Liver (tissue), 9 donors: ENCODE measurements around the gene SLC24A4. TPM values are rescaled to one million over a fixed set of nuclear protein-coding genes. Genes with fewer than 3 reads are reported as not detected.

Experiments
- DNase-seq: peaks from one replicate; pipeline ENCODE4 v3.0.0-alpha.2; 2017; ENCODE audit warnings: low spot score
- H3K27ac ChIP-seq, 2 donors: one replicate each; pipeline ENCODE4 v1.7.0; 2013; ENCODE audit warnings: inconsistent platforms in 2 of 2, low read length in 2 of 2, control low read depth in 1 of 2, low read depth in 1 of 2, mild to moderate bottlenecking in 1 of 2
- H3K27me3 ChIP-seq, 4 donors: one replicate each; pipeline versions ENCODE4 v1.6.1 to v1.7.0; 2013; ENCODE audit warnings: low read length in 3 of 4, inconsistent platforms in 1 of 4, mild to moderate bottlenecking in 1 of 4, moderate library complexity in 1 of 4; ENCODE audit not compliant: control insufficient read depth in 4 of 4, insufficient read depth in 4 of 4
- H3K36me3 ChIP-seq, 4 donors: one replicate each; pipeline versions ENCODE4 v1.6.1 to v1.7.0; 2013; ENCODE audit warnings: low read length in 3 of 4, mild to moderate bottlenecking in 3 of 4, low read depth in 1 of 4, moderate library complexity in 1 of 4; ENCODE audit not compliant: control insufficient read depth in 4 of 4, insufficient read depth in 3 of 4
- H3K4me1 ChIP-seq, 4 donors: one replicate each; pipeline versions ENCODE4 v1.6.1 to v1.7.0; 2013; ENCODE audit warnings: low read length in 3 of 4, mild to moderate bottlenecking in 3 of 4, moderate library complexity in 1 of 4; ENCODE audit not compliant: control insufficient read depth in 4 of 4, insufficient read depth in 4 of 4
- H3K4me3 ChIP-seq, 3 donors: one replicate each; pipeline versions ENCODE4 v1.6.1 to v1.7.0; 2013; ENCODE audit warnings: low read length in 3 of 3, control low read depth in 1 of 3, low read depth in 1 of 3, mild to moderate bottlenecking in 1 of 3
- H3K9ac ChIP-seq, 2 donors: one replicate each; pipeline ENCODE4 v1.7.0; 2013; ENCODE audit warnings: low read length in 2 of 2, mild to moderate bottlenecking in 2 of 2, moderate library complexity in 2 of 2, control low read depth in 1 of 2, low read depth in 1 of 2
- H3K9me3 ChIP-seq, 4 donors: one replicate each; pipeline versions ENCODE4 v1.6.1 to v1.7.0; 2013; ENCODE audit warnings: low read length in 3 of 4; ENCODE audit not compliant: control insufficient read depth in 4 of 4
- CTCF ChIP-seq: fragments of 150-350 bp; IDR thresholded peaks from 2 replicates; pipeline ENCODE4 v1.5.1; 2017; ENCODE audit warnings: improper control_type of control experiment, low read depth, low read length; ENCODE audit not compliant: missing input control
- EGR1 ChIP-seq, 2 donors: IDR thresholded peaks; 2 replicates each; pipeline ENCODE4 v1.6.1; 2016 to 2018; ENCODE audit warnings: antibody characterized with exemption in 2 of 2, low read depth in 2 of 2
- HNF4A ChIP-seq, 2 donors: conservative IDR thresholded peaks; 2 replicates each; pipeline ENCODE4 v1.6.1; 2016; ENCODE audit warnings: antibody characterized with exemption in 2 of 2, mild to moderate bottlenecking in 2 of 2
- HNF4G ChIP-seq: IDR thresholded peaks from 2 replicates; pipeline ENCODE4 v1.6.1; 2016; ENCODE audit warnings: antibody characterized with exemption
- JUND ChIP-seq, 2 donors: IDR thresholded peaks; 2 replicates each; pipeline ENCODE4 v1.6.1; 2016; ENCODE audit warnings: antibody characterized with exemption in 2 of 2
- NR2F2 ChIP-seq: IDR thresholded peaks from 2 replicates; pipeline ENCODE4 v1.6.1; 2016; ENCODE audit warnings: antibody characterized with exemption
- RAD21 ChIP-seq, 2 donors: IDR thresholded peaks; 2 replicates each; pipeline ENCODE4 v1.6.1; 2016; ENCODE audit warnings: antibody characterized with exemption in 2 of 2, mild to moderate bottlenecking in 2 of 2
- RXRA ChIP-seq, 2 donors: IDR thresholded peaks; 2 replicates each; pipeline ENCODE4 v1.6.1; 2017 to 2018; ENCODE audit warnings: antibody characterized with exemption in 2 of 2, mild to moderate bottlenecking in 1 of 2
- SP1 ChIP-seq: IDR thresholded peaks from 2 replicates; pipeline ENCODE4 v1.6.1; 2018; ENCODE audit warnings: antibody characterized with exemption, mild to moderate bottlenecking
- TAF1 ChIP-seq: conservative IDR thresholded peaks from 2 replicates; pipeline ENCODE4 v1.6.1; 2016; ENCODE audit warnings: antibody characterized with exemption, mild to moderate bottlenecking
- YY1 ChIP-seq: IDR thresholded peaks from 2 replicates; pipeline ENCODE4 v1.6.1; 2016; ENCODE audit warnings: antibody characterized with exemption, mild to moderate bottlenecking
- WGBS: extraction: QIAGEN DNeasy Blood & Tissue Kit; methylation state at CpG from one replicate; pipeline ENCODE4 v1.1.7; 2013; 5-methylcytosine and 5-hydroxymethylcytosine counted together
- polyA plus RNA-seq, 2 donors: library from polyadenylated mRNA; stranded (reverse) in 1 of 2; unstranded in 1 of 2; fragments of 200-250 nt in 1 of 2; fragments of >200 nt in 1 of 2; fragmentation: Nextera tagmentation in 1 of 2; extraction: Ambion mirVana in 1 of 2; gene quantifications; one replicate each; pipeline versions ENCODE4 v1.2.1 to v1.2.3, GENCODE V29; 2013 to 2015
- total RNA-seq, 2 donors: library from RNA; depleted of rRNA; stranded (reverse); fragments of >200 nt; gene quantifications; one replicate each; pipeline ENCODE4 v1.2.3, GENCODE V29; 2014
- TF ChIP-seq, protein P1 (sequence below): IDR thresholded peaks from 2 replicates; pipeline ENCODE4 v1.6.1; 2016; ENCODE audit warnings: antibody characterized with exemption
- TF ChIP-seq, protein P2 (sequence below): IDR thresholded peaks from 2 replicates; pipeline ENCODE4 v1.6.1; 2016; ENCODE audit warnings: antibody characterized with exemption, mild to moderate bottlenecking
- donor health status: healthy.
- donor health status: healthy.
- donor health status: healthy.
- donor health status: healthy.
- donor health status: healthy.

The SLC24A4 gene
- total and polyA plus RNA-seq, 4 donors = 0.06 to 0.23 (median 0.12) TPM

GRCh38 chr14:92516344-92516965 lies 193.5 kb downstream of the SLC24A4 start:
- DNase-seq = no peak
- Histone ChIP-seq H3K27ac (no peak overlapping the region), H3K4me3 (no peak overlapping the region), H3K4me1 (peaks cover 0 to 34% (median 17%) of the 10 kb centered on the region in 4 donors), H3K9ac (no peak overlapping the region), H3K9me3 (no peaks in the 10 kb centered on the region), H3K27me3 (no peaks in the 10 kb centered on the region), H3K36me3 (no peaks in the 10 kb centered on the region)
- no peak for TF ChIP-seq SP1
- TF ChIP-seq RAD21 (IDR thresholded peaks at IDR 0.05) = no peak
- TF ChIP-seq CTCF = no peak
- no peak for TF ChIP-seq HNF4G
- no peak for TF ChIP-seq YY1
- TF ChIP-seq, protein P1, sequence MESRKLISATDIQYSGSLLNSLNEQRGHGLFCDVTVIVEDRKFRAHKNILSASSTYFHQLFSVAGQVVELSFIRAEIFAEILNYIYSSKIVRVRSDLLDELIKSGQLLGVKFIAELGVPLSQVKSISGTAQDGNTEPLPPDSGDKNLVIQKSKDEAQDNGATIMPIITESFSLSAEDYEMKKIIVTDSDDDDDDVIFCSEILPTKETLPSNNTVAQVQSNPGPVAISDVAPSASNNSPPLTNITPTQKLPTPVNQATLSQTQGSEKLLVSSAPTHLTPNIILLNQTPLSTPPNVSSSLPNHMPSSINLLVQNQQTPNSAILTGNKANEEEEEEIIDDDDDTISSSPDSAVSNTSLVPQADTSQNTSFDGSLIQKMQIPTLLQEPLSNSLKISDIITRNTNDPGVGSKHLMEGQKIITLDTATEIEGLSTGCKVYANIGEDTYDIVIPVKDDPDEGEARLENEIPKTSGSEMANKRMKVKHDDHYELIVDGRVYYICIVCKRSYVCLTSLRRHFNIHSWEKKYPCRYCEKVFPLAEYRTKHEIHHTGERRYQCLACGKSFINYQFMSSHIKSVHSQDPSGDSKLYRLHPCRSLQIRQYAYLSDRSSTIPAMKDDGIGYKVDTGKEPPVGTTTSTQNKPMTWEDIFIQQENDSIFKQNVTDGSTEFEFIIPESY = no peak
- no peak for TF ChIP-seq JUND (IDR thresholded peaks at IDR 0.05)
- TF ChIP-seq, protein P2, sequence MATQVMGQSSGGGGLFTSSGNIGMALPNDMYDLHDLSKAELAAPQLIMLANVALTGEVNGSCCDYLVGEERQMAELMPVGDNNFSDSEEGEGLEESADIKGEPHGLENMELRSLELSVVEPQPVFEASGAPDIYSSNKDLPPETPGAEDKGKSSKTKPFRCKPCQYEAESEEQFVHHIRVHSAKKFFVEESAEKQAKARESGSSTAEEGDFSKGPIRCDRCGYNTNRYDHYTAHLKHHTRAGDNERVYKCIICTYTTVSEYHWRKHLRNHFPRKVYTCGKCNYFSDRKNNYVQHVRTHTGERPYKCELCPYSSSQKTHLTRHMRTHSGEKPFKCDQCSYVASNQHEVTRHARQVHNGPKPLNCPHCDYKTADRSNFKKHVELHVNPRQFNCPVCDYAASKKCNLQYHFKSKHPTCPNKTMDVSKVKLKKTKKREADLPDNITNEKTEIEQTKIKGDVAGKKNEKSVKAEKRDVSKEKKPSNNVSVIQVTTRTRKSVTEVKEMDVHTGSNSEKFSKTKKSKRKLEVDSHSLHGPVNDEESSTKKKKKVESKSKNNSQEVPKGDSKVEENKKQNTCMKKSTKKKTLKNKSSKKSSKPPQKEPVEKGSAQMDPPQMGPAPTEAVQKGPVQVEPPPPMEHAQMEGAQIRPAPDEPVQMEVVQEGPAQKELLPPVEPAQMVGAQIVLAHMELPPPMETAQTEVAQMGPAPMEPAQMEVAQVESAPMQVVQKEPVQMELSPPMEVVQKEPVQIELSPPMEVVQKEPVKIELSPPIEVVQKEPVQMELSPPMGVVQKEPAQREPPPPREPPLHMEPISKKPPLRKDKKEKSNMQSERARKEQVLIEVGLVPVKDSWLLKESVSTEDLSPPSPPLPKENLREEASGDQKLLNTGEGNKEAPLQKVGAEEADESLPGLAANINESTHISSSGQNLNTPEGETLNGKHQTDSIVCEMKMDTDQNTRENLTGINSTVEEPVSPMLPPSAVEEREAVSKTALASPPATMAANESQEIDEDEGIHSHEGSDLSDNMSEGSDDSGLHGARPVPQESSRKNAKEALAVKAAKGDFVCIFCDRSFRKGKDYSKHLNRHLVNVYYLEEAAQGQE = no peak
- no peak for TF ChIP-seq NR2F2
- TF ChIP-seq TAF1 = no peak
- no peak for TF ChIP-seq RXRA (IDR thresholded peaks at IDR 0.05)
- no peak for TF ChIP-seq HNF4A (conservative IDR thresholded peaks at IDR 0.05)
- WGBS = 77% methylated on average over 4 of the region's 4 CpGs

DNA sequence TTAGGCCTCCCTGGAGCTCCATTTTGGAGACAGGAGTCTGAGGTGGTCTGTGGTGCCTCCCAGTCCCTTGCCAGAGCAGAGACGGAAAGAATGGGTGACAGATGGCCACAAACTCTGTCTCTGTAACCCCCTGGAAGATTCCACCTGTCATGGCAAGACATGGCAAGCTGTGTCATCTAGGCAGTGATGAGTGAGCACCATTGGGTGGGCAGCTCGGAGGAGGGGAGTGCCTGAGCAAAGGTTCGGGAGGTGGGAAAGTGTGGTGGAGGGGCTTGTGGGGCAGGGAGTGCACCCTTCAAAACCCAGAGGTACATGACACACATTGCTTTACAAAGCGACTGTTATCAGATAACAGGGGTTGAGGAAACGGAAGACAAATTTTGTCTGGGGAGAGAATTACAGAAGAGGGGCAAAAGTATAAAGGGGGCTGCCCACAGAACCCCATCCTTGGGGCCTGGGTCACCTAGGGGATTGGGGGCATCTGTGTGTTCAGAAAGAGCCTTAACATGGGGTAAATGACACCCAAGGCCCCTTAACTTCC lies 194.1 kb downstream of the SLC24A4 start:
- no peaks in the 10 kb centered on the region for H3K27me3 ChIP-seq
- 89% methylated on average over 5 of the region's 5 CpGs for WGBS
- no peak overlapping the region for H3K9ac ChIP-seq
- no peaks in the 10 kb centered on the region for H3K9me3 ChIP-seq
- no peaks in the 10 kb centered on the region for H3K36me3 ChIP-seq
- no peak for DNase-seq
- no peak overlapping the region for H3K4me3 ChIP-seq
- H3K27ac ChIP-seq = no peak overlapping the region
- peaks cover 0 to 34% (median 17%) of the 10 kb centered on the region in 4 donors for H3K4me1 ChIP-seq
- TF ChIP-seq EGR1 (IDR thresholded peaks at IDR 0.05; ENCODE audit: low read depth in 2 of 2) (no peak), JUND (IDR thresholded peaks at IDR 0.05) (no peak), RAD21 (IDR thresholded peaks at IDR 0.05) (no peak), HNF4G (no peak), YY1 (no peak)
